Measurements from ENCODE around the gene DRAM1.
"Not testable (repeated sequence)": the region's sequence is repeated elsewhere in the genome, so short reads cannot be mapped to it uniquely, and the experiment has no call there.

DRAM1 gene

GRCh38 chr12:101891462-101891971 lies 14.1 kb downstream of the DRAM1 start:
- TF ChIP-seq JUND (IDR thresholded peaks at IDR 0.05; ENCODE audit: low read depth), result no peak
- DNase-seq (ENCODE audit: low read depth in 1 of 2, low spot score in 1 of 2), result peak in 1 of 2 experiments; percentile 59
- in situ Hi-C loops (cut with HindIII; ENCODE audit: low pct_unique_long_range_greater_than_20kb, low sequenced_read_pairs), result no loop called here

- in situ Hi-C loops (cut with HindIII; ENCODE audit: low pct_unique_long_range_greater_than_20kb, low sequenced_read_pairs), result no loop called here
- no peak for DNase-seq (ENCODE audit: low read depth in 1 of 2, low spot score in 1 of 2)
- TF ChIP-seq JUND (IDR thresholded peaks at IDR 0.05; ENCODE audit: low read depth), result no peak
Measured at GRCh38 chr12:101892794-101893193, 15.4 kb downstream of the DRAM1 start.

- in situ Hi-C loops (cut with HindIII; ENCODE audit: low pct_unique_long_range_greater_than_20kb, low sequenced_read_pairs), result no loop called here
Measured at GRCh38 chr12:101901777-101902176, 24.4 kb downstream of the DRAM1 start.

GRCh38 chr12:101902641-101903040 lies 25.3 kb downstream of the DRAM1 start:
- no peak for DNase-seq (ENCODE audit: low read depth in 1 of 2, low spot score in 1 of 2)
- no peak for TF ChIP-seq JUND (IDR thresholded peaks at IDR 0.05; ENCODE audit: low read depth)
- in situ Hi-C loops (cut with HindIII; ENCODE audit: low pct_unique_long_range_greater_than_20kb, low sequenced_read_pairs), result no loop called here

More at GRCh38 chr12:101901777-101902176, 24.4 kb downstream of the DRAM1 start:
- no peak for TF ChIP-seq JUND (IDR thresholded peaks at IDR 0.05; ENCODE audit: low read depth)
- DNase-seq (ENCODE audit: low read depth in 1 of 2, low spot score in 1 of 2), result no peak

- no peak for TF ChIP-seq JUND (IDR thresholded peaks at IDR 0.05; ENCODE audit: low read depth)
- no peak for DNase-seq (ENCODE audit: low read depth in 1 of 2, low spot score in 1 of 2)
- in situ Hi-C loops (cut with HindIII; ENCODE audit: low pct_unique_long_range_greater_than_20kb, low sequenced_read_pairs), result no loop called here
Measured at GRCh38 chr12:101906226-101906625, 28.8 kb downstream of the DRAM1 start.

- DNase-seq (ENCODE audit: low read depth in 1 of 2, low spot score in 1 of 2), result peak in 1 of 2 experiments; percentile 90
- in situ Hi-C loops (cut with HindIII; ENCODE audit: low pct_unique_long_range_greater_than_20kb, low sequenced_read_pairs), result no loop called here
- TF ChIP-seq JUND (IDR thresholded peaks at IDR 0.05; ENCODE audit: low read depth), result no peak
Measured at GRCh38 chr12:101908395-101908794, 31.0 kb downstream of the DRAM1 start.

- no peak for DNase-seq (ENCODE audit: low read depth in 1 of 2, low spot score in 1 of 2)
- in situ Hi-C loops (cut with HindIII; ENCODE audit: low pct_unique_long_range_greater_than_20kb, low sequenced_read_pairs), result no loop called here
- no peak for TF ChIP-seq JUND (IDR thresholded peaks at IDR 0.05; ENCODE audit: low read depth)
Measured at GRCh38 chr12:101909646-101910045, 32.3 kb downstream of the DRAM1 start.

GRCh38 chr12:101915841-101916240 lies 38.5 kb downstream of the DRAM1 start:
- no peak for TF ChIP-seq JUND (IDR thresholded peaks at IDR 0.05; ENCODE audit: low read depth)
- in situ Hi-C loops (cut with HindIII; ENCODE audit: low pct_unique_long_range_greater_than_20kb, low sequenced_read_pairs), result no loop called here
- DNase-seq (ENCODE audit: low read depth in 1 of 2, low spot score in 1 of 2), result no peak

GRCh38 chr12:101918805-101919204 lies 41.4 kb downstream of the DRAM1 start:
- in situ Hi-C loops (cut with HindIII; ENCODE audit: low pct_unique_long_range_greater_than_20kb, low sequenced_read_pairs); DNase-seq (ENCODE audit: low read depth in 1 of 2, low spot score in 1 of 2): not testable (repeated sequence)

GRCh38 chr12:101919447-101919846 lies 42.1 kb downstream of the DRAM1 start:
- peak in 1 of 2 experiments; percentile 39 for DNase-seq (ENCODE audit: low read depth in 1 of 2, low spot score in 1 of 2)
- no peak for TF ChIP-seq JUND (IDR thresholded peaks at IDR 0.05; ENCODE audit: low read depth)
- in situ Hi-C loops (cut with HindIII; ENCODE audit: low pct_unique_long_range_greater_than_20kb, low sequenced_read_pairs), result no loop called here

GRCh38 chr12:101920906-101921305 lies 43.5 kb downstream of the DRAM1 start:
- no peak for TF ChIP-seq JUND (IDR thresholded peaks at IDR 0.05; ENCODE audit: low read depth)
- in situ Hi-C loops (cut with HindIII; ENCODE audit: low pct_unique_long_range_greater_than_20kb, low sequenced_read_pairs), result no loop called here
- DNase-seq (ENCODE audit: low read depth in 1 of 2, low spot score in 1 of 2), result no peak

GRCh38 chr12:101923045-101923718 lies 45.8 kb downstream of the DRAM1 start:
- no peak for TF ChIP-seq JUND (IDR thresholded peaks at IDR 0.05; ENCODE audit: low read depth)
- no peak for DNase-seq (ENCODE audit: low read depth in 1 of 2, low spot score in 1 of 2)
- in situ Hi-C loops (cut with HindIII; ENCODE audit: low pct_unique_long_range_greater_than_20kb, low sequenced_read_pairs), result no loop called here

GRCh38 chr12:101924618-101925017 lies 47.2 kb downstream of the DRAM1 start:
- in situ Hi-C loops (cut with HindIII; ENCODE audit: low pct_unique_long_range_greater_than_20kb, low sequenced_read_pairs), result no loop called here
- peak in 1 of 2 experiments; percentile 25 for DNase-seq (ENCODE audit: low read depth in 1 of 2, low spot score in 1 of 2)
- TF ChIP-seq JUND (IDR thresholded peaks at IDR 0.05; ENCODE audit: low read depth), result no peak

GRCh38 chr12:101925361-101925760 lies 48.0 kb downstream of the DRAM1 start:
- in situ Hi-C loops (cut with HindIII; ENCODE audit: low pct_unique_long_range_greater_than_20kb, low sequenced_read_pairs), result no loop called here
- no peak for TF ChIP-seq JUND (IDR thresholded peaks at IDR 0.05; ENCODE audit: low read depth)
- no peak for DNase-seq (ENCODE audit: low read depth in 1 of 2, low spot score in 1 of 2)

All from T47D (cell line).